Erythroblast (primary cell): ENCODE results near the gene DOCK9.

Source experiments
- GATA1 ChIP-seq: IDR thresholded peaks from 2 replicates; pipeline ENCODE4 v1.6.1; 2011; ENCODE audit warnings: low read depth, mild to moderate bottlenecking, control low read depth, low read length, moderate library complexity
- POLR2A ChIP-seq: IDR thresholded peaks from 2 replicates; pipeline ENCODE4 v1.6.1; 2011; ENCODE audit warnings: mild to moderate bottlenecking, low read length

DNA sequence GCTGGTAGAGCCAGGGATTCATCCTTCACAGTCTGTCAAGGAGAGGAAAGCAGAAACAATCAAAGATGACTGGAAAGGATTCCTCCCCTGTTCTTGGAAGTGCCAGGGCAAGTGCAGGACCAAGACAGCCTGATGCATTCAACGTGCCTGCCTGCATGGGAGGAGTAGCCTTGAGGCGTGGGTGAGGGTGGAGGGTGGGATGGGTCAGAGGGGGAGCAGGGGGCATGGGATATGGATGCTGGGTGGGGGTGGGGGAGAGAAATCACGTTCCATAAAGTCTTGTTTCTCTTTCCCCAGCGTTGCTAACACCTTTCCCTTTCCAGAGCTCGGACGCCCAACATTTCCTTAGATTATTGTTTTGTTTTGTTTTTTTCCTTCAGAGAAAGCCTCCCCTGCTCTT lies 117.4 kb downstream of the DOCK9 start:
- TF ChIP-seq POLR2A (no peak), GATA1 (no peak)
